GM12874 (cell line): ENCODE results near the gene MYH9.

ENCODE experiments used
- TF ChIP-seq, protein P1 (sequence below): IDR thresholded peaks from 2 replicates; pipeline ENCODE4 v1.5.1; 2011; ENCODE audit warnings: low read depth, mild to moderate bottlenecking, control low read depth, low read length, moderate library complexity; ENCODE audit not compliant: insufficient read depth

The MYH9 gene

DNA sequence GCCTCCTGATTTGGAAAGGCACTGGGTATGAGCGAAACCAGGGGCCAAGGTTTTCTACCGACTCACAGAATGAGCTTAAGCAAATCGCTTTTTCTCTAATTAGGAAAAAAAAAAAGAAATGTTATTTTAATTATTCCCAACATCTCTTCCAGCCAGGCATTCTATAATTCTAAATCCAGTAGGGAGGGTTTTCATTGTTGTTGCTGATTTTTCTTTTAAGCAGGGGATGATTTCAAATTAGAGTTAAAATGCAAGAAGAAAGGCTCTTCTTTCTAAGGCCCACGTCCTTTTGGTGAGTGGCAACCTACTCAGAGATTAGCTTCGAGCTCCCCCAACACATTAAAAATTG is 8.9 kb downstream of the MYH9 start:
- TF ChIP-seq, protein P1, sequence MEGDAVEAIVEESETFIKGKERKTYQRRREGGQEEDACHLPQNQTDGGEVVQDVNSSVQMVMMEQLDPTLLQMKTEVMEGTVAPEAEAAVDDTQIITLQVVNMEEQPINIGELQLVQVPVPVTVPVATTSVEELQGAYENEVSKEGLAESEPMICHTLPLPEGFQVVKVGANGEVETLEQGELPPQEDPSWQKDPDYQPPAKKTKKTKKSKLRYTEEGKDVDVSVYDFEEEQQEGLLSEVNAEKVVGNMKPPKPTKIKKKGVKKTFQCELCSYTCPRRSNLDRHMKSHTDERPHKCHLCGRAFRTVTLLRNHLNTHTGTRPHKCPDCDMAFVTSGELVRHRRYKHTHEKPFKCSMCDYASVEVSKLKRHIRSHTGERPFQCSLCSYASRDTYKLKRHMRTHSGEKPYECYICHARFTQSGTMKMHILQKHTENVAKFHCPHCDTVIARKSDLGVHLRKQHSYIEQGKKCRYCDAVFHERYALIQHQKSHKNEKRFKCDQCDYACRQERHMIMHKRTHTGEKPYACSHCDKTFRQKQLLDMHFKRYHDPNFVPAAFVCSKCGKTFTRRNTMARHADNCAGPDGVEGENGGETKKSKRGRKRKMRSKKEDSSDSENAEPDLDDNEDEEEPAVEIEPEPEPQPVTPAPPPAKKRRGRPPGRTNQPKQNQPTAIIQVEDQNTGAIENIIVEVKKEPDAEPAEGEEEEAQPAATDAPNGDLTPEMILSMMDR: no peak

DNA sequence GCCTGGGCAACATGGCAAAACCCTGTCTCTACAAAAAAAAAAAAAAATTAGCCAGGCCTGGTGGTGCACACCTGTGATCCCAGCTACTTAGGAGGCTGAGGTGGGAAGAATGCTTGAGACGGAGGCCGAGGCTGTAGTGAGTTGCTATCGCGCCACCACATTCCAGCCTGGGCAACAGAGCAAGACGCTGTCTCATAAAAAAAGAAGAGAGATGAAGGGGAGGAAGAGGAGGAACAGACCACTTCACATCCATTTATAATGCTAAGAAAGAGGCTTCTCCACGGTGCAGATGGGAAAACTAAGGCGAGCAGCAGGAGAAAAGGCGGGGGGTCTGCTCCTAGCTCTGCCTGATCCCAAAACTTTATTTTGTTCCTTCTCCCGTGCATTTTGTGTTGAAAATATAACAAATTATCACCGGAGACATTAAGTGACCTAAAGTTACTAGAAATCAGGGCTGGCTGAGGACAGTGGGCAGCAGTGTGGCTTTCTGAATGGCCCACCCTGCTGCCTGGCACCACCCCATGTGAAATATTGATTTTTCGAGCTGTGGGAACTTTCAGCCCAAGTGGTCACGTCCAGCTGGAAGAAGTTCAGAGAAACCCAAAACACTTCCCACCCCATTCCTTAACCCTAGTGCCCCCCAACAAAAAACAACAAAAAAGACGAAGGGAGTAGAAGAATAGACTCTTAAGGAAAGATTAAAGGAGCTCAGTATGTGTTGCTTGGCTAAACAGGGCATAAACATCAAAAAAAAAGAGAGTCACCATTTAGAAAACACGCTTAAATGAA is 9.5 kb downstream of the MYH9 start:
- TF ChIP-seq, protein P1: no peak

DNA sequence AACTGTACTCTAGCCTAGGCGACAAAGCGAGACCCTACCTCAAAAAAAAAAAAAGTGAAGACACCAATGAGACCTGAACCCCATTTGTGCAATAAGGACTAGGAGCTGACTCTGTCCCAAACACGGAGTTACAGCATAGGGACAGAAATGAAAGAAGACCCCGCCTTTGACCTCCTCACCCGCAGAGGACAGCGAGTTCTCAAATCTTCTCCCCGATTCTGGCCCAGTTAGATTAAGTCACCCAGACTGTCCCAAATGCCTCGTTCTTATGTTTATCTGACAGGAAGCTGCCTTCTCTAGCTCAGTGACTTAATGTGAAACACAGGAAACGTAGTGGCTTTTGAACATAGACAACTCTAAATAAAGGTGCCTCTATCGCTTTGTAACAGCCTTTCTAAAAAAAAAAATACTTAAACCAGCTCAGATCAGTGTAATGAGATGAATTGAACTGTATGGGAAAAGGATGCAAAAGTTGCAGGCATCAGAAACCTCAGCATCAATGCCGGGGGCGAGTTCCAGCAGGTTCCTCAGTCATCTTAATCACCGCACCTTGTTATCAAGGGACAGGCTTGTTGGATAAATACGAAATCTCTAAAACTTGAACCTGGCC is 10.6 kb downstream of the MYH9 start:
- TF ChIP-seq, protein P1: no peak

DNA sequence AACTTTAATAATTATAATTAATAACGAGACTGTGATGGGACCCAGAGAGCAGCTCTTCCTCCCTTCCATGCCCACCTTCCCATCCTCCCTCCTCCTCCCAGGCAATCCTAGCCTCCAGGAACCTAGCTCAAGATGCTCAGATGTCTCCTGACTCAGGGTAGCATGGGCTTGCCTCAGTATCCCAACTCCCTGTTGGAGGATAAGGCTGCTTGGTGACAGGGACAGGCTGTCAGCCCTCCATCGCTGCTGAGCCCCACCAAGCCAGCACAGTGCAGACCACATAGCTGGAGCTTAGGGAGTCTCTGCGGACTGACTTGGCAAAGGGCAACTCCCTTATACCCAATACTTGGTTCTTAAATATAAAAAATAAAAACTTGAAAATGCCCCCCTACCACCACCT is 11.5 kb downstream of the MYH9 start:
- TF ChIP-seq, protein P1: no peak

DNA sequence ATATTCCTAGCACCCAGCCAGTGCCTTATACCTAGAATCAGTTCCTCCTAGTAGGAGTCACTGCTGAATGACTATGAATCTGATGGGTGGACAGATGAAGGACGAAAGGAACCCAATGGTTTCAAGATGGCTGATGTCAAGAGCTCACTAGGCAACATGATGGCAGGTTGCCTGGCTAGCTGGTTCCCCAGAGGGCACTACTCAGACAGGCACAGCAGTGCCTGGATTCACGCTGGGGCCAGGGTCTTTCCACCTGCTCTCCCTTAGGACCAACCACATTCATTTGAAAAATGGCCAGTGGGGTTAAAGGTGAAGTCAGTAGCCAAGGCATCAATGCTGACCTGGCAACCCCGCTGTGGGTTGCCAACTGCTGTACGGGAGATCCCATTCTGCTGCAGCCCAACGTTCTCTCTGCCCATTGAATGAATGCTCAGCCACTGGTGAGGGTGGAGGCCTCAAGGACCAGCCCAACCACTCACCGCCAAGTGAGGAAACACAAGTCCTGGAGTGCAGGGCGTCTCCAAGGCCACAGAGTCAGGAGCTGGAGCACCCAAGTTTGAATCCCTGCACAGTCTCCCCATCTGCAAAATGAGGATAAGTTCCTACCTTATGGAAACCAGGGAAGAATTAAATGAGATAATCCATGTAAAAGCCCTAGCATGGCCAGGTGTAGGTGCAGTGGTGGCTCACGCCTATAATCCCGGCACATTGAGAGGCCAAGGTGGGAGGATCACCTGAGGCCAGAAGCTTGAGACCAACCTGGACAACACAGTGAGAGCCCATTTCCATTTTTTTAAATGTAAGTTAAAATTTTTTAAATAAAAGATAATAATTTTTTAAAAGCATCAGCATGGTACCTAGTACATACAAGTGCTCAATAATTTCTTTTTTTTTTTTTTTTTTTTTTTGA is 12.4 kb downstream of the MYH9 start:
- TF ChIP-seq, protein P1: no peak

DNA sequence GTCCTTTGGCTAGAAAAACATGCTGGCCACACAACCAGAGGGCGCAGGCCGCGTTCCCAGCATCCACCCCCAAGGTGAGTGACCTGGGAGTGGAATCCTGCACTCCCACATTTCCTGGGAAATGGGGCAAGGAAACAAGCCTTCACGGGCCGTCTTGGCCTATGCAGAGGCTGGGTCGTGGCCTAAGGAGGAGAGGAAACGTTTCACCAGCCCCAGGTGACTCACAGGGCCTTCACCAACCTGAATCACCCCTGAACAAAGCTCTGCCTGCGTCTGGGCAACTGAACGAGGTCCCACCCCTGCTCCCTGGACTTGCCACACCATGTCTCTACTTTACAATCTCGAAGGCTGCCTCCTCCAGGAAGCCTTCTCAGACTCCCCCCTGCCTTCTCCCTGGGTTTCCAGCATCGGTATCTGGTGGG is 13.2 kb downstream of the MYH9 start:
- TF ChIP-seq, protein P1: no peak

DNA sequence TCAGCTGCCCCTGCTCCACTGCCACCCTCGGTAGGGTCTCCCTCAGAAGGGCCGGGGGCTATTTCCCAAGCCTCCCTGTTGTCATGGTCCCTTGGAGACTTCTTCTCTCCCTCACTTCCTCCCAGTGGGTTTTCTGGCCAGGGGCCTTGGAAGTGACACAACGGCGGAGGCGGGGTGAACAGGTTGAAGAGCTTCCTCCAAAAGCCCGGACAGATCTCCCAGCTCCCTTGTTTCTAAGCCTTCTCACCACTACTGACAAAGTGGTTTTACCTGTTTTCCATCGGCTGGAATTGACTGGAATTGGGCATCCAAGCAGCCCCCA is 14.5 kb downstream of the MYH9 start:
- TF ChIP-seq, protein P1: no peak
